Motor neuron (in vitro differentiated cells): ENCODE measurements around the gene BMERB1. TPM values are rescaled to one million over a fixed set of nuclear protein-coding genes. Genes with fewer than 3 reads are reported as not detected.

Experiments
- total RNA-seq, 8 experiments: library from RNA; unstranded; fragments of 300-600 nt; gene quantifications; 2 replicates each; pipeline versions ENCODE4 v1.2.3 to v1.2.4, GENCODE V29; 2022

Gene BMERB1
- total RNA-seq, 8 experiments from 2014 or later, result 11.3 to 125 (median 56.1) TPM

Other genes starting within 250 kb of the BMERB1 start
- 10 to 100 TPM in 1 of 8 experiments, 1 to 10 TPM in 5, under 1 TPM in 2; 0.81 to 14.2 (median 5.6) TPM for gene NPIPA5, start 56.3 kb upstream of the BMERB1 start, total RNA-seq
- gene MPV17L, start 38.8 kb upstream of the BMERB1 start, total RNA-seq, result 10 to 100 TPM in 1 of 8 experiments, 1 to 10 TPM in 7; 1.1 to 10.3 (median 4.0) TPM
- gene MARF1, start 208.6 kb downstream of the BMERB1 start, total RNA-seq, result 10 to 100 TPM; 14.4 to 49.9 (median 23.2) TPM
- gene NDE1, start 215.7 kb downstream of the BMERB1 start, total RNA-seq, result 10 to 100 TPM in 6 of 8 experiments, 1 to 10 TPM in 2; 7.5 to 36.3 (median 14.4) TPM